Effector memory CD8-positive, alpha-beta T cell (primary cell): ENCODE data around the gene OTUB1.

ENCODE experiments used
- ATAC-seq: fragments of 150-1000 bp; cut with Tn5 transposase; replicated peaks from 2 replicates; pipeline ENCODE4 v1.10.0; 2021; ENCODE audit warnings: mild to moderate bottlenecking, moderate library complexity
- DNase-seq, 3 experiments: peaks; one replicate each; pipeline ENCODE4 v3.0.0; 2021
- H3K27ac Mint-ChIP-seq, 2 donors: one replicate each; pipeline ENCODE4 v1.8.0; 2022; ENCODE audit warnings: mild to moderate bottlenecking in 2 of 2, mixed read lengths in 2 of 2, moderate library complexity in 2 of 2
- H3K27me3 Mint-ChIP-seq, 2 donors: one replicate each; pipeline ENCODE4 v1.8.0; 2022; ENCODE audit warnings: mixed read lengths in 2 of 2
- H3K36me3 Mint-ChIP-seq: one replicate; pipeline ENCODE4 v1.8.0; 2022; ENCODE audit warnings: mild to moderate bottlenecking, moderate library complexity, mixed read lengths; ENCODE audit not compliant: insufficient read depth
- H3K4me1 Mint-ChIP-seq, 2 donors: one replicate each; pipeline ENCODE4 v1.8.0; 2022; ENCODE audit warnings: low read depth in 2 of 2, mixed read lengths in 2 of 2
- H3K4me3 Mint-ChIP-seq, 2 donors: one replicate each; pipeline ENCODE4 v1.8.0; 2022; ENCODE audit warnings: mild to moderate bottlenecking in 2 of 2, mixed read lengths in 2 of 2, moderate library complexity in 2 of 2
- H3K9me3 Mint-ChIP-seq, 2 donors: one replicate each; pipeline ENCODE4 v1.8.0; 2022; ENCODE audit warnings: mixed read lengths in 2 of 2

Gene OTUB1

GRCh38 chr11:64015935-64016845 lies 30.0 kb downstream of the OTUB1 start:
- ATAC-seq (no peak), DNase-seq (no peak)
- Mint-ChIP-seq H3K27me3 (peaks cover 0 to under 1% of the 10 kb centered on the region in 2 donors), H3K9me3 (peaks cover 0 to 2% of the 10 kb centered on the region in 2 donors), H3K4me3 (no peak overlapping the region), H3K4me1 (no peaks in the 10 kb centered on the region), H3K36me3 (no peaks in the 10 kb centered on the region), H3K27ac (no peak overlapping the region)

GRCh38 chr11:64017945-64018224 lies 31.6 kb downstream of the OTUB1 start:
- H3K36me3 Mint-ChIP-seq: no peaks in the 10 kb centered on the region
- H3K27ac Mint-ChIP-seq: no peak overlapping the region
- H3K4me1 Mint-ChIP-seq: no peaks in the 10 kb centered on the region
- no peak for ATAC-seq
- no peaks in the 10 kb centered on the region for H3K9me3 Mint-ChIP-seq
- no peak for DNase-seq
- no peak overlapping the region for H3K4me3 Mint-ChIP-seq
- no peaks in the 10 kb centered on the region for H3K27me3 Mint-ChIP-seq

GRCh38 chr11:64018310-64018709 lies 32.1 kb downstream of the OTUB1 start:
- ATAC-seq (no peak), DNase-seq (no peak)
- no peak overlapping the region for H3K27ac Mint-ChIP-seq
- H3K9me3 Mint-ChIP-seq: no peaks in the 10 kb centered on the region
- H3K4me1 Mint-ChIP-seq: no peaks in the 10 kb centered on the region
- H3K36me3 Mint-ChIP-seq: no peaks in the 10 kb centered on the region
- no peak overlapping the region for H3K4me3 Mint-ChIP-seq
- no peaks in the 10 kb centered on the region for H3K27me3 Mint-ChIP-seq

DNA sequence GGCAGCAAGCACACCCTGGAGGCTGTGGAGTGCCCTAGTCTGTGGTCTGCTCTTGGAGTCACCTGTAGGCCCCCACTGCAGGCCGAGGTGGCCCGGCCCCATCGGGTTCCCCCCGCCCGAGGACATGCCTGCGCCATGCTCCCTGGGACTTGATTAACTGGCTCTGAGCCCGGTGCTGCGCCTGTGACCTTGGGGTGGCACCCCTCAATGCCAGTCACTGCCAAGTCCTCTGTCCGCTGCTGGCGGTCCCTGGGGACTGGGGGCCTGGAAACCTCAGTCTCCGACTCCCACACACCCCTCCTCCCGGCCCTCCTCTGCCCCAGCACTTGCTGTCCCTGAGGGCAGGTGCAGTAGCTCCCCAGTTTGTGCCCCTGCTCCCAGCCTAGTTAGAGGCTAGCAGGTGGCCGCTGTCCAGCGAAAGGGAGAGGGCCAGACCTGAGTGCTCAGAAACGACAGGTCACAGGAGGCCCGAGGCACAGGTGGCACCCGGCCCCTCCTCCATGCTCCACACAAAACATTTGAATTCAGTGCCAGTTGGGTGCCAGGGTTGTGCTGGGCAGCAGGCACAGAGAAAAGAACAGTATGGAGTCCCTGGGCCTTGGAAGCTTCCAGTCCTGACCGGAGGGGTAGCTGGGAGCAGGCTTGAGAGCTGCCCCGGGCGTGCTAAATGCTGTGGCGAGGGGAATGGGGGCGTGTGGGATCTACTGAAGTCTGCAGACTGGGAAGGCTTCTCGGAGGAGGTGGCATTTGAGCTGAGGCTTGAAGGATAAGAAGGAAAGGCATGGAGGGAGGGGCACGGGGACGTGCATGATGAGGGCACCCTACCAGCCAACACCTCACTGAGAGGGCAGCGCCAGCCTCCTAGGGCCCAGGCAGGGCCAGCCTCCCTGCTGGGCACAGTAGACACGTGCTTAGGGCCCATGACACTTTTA lies 33.1 kb downstream of the OTUB1 start:
- no peaks in the 10 kb centered on the region for H3K9me3 Mint-ChIP-seq
- no peak for ATAC-seq

GRCh38 chr11:64020976-64021756 lies 34.9 kb downstream of the OTUB1 start:
- H3K4me1 Mint-ChIP-seq: no peaks in the 10 kb centered on the region
- H3K9me3 Mint-ChIP-seq: no peaks in the 10 kb centered on the region
- no peaks in the 10 kb centered on the region for H3K27me3 Mint-ChIP-seq
- no peak for DNase-seq
- H3K36me3 Mint-ChIP-seq: no peaks in the 10 kb centered on the region
- ATAC-seq: no peak
- H3K27ac Mint-ChIP-seq: no peak overlapping the region
- H3K4me3 Mint-ChIP-seq: no peak overlapping the region

More for the DNA sequence above, 33.1 kb downstream of the OTUB1 start:
- H3K36me3 Mint-ChIP-seq: no peaks in the 10 kb centered on the region
- DNase-seq: no peak
- H3K4me3 Mint-ChIP-seq: no peak overlapping the region
- no peaks in the 10 kb centered on the region for H3K27me3 Mint-ChIP-seq
- H3K27ac Mint-ChIP-seq: no peak overlapping the region
- no peaks in the 10 kb centered on the region for H3K4me1 Mint-ChIP-seq

DNA sequence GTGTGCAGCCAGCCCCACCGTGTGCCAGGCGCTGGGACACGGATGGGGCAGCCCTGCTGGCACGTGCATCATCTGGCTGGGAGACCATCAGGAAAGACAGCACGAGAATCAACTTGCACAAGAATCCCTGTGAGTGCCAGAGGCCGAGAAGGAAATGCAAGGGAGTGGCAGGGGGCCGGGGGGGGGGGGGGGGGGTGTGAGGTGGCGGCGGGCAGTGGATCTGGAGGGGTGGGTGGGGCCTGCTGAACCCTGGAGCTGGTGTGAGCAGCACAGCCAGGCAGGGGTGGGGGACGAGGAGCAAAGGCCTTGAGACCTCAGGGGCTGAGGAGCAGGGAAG lies 35.5 kb downstream of the OTUB1 start:
- ATAC-seq (no peak), DNase-seq (no peak)
- no peaks in the 10 kb centered on the region for H3K9me3 Mint-ChIP-seq

DNA sequence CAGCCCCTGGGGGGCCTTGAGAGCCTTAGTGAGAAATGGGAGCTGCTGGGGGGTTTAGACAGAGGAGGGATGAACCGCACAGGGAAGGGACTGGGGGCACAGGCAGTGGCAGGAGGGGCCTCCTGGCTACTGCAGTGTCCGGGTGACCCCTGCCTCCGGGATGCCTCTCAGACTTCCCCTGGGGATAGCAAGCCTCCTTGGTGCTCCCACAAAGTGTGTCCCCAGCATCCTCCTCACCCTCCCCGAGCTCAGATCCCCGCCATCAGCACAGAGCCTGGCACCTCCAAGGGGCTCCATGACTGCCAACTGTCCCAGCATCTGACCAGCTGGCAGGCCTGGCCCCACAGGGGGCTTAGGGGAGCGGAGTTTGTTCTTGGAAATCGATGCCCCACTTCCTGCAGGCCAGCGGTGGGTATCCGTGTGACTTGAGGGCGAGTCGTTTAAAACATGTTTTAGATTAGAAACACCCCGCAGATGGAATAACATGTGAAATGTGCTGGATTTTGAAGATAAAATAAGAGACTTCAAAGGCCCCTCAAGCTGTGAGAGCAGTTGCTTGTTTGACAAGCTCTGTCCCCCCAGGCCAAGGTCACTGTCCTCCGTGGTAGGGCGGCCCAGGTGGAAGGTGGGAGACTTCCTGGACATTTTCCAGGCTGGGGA lies 36.0 kb downstream of the OTUB1 start:
- Mint-ChIP-seq H3K9me3 (no peaks in the 10 kb centered on the region), H3K27ac (peak overlapping the region in 1 of 2 donors; percentile 59), H3K4me1 (no peaks in the 10 kb centered on the region), H3K27me3 (peaks cover 7% of the 10 kb centered on the region in 2 donors), H3K36me3 (no peaks in the 10 kb centered on the region), H3K4me3 (no peak overlapping the region)
- no peak for DNase-seq
- no peak for ATAC-seq

More for the DNA sequence above, 35.5 kb downstream of the OTUB1 start:
- Mint-ChIP-seq H3K27ac (peak overlapping the region in 1 of 2 donors; percentile 59), H3K4me1 (no peaks in the 10 kb centered on the region), H3K36me3 (no peaks in the 10 kb centered on the region), H3K27me3 (peaks cover 1% of the 10 kb centered on the region in 2 donors), H3K4me3 (no peak overlapping the region)

- H3K4me1 Mint-ChIP-seq: no peaks in the 10 kb centered on the region
- H3K36me3 Mint-ChIP-seq: no peaks in the 10 kb centered on the region
- H3K4me3 Mint-ChIP-seq: no peak overlapping the region
- no peak for ATAC-seq
- H3K9me3 Mint-ChIP-seq: no peaks in the 10 kb centered on the region
- H3K27me3 Mint-ChIP-seq: peaks cover 11 to 18% of the 10 kb centered on the region in 2 donors
- DNase-seq: no peak
- no peak overlapping the region for H3K27ac Mint-ChIP-seq
Measured at GRCh38 chr11:64023712-64024710, 37.8 kb downstream of the OTUB1 start.

DNA sequence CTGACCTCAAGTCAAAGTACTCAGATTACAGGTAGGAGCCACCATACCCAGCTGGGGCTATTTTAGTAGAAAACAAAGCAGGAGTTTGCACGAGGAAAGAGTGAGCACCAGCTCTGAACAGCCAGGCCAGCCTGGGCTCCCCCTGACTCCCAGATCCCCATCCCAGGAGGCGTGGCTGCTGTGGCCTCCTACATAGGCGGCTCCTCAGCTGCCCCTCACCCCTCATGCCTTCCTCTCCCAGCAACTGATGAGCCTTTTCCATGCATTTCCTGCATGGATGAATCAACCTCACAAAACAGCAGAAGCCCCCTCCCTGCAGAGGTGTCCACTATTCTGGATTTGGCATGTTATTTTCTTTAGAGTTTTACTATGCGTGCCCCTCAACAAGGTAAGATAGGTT lies 39.0 kb downstream of the OTUB1 start:
- H3K27ac Mint-ChIP-seq: no peak overlapping the region

GRCh38 chr11:64026575-64027205 lies 40.5 kb downstream of the OTUB1 start:
- H3K27ac Mint-ChIP-seq: no peak overlapping the region
- H3K36me3 Mint-ChIP-seq: no peaks in the 10 kb centered on the region
- DNase-seq (no peak), ATAC-seq (no peak)
- H3K9me3 Mint-ChIP-seq: no peaks in the 10 kb centered on the region
- no peaks in the 10 kb centered on the region for H3K4me1 Mint-ChIP-seq
- H3K4me3 Mint-ChIP-seq: no peak overlapping the region
- H3K27me3 Mint-ChIP-seq: peaks cover 23 to 39% of the 10 kb centered on the region in 2 donors

More for the DNA sequence above, 39.0 kb downstream of the OTUB1 start:
- peaks cover 20 to 30% of the 10 kb centered on the region in 2 donors for H3K27me3 Mint-ChIP-seq
- ATAC-seq: no peak
- no peaks in the 10 kb centered on the region for H3K4me1 Mint-ChIP-seq
- no peaks in the 10 kb centered on the region for H3K36me3 Mint-ChIP-seq
- no peaks in the 10 kb centered on the region for H3K9me3 Mint-ChIP-seq
- no peak overlapping the region for H3K4me3 Mint-ChIP-seq
- no peak for DNase-seq

- Mint-ChIP-seq H3K9me3 (no peaks in the 10 kb centered on the region), H3K4me1 (no peaks in the 10 kb centered on the region), H3K27ac (no peak overlapping the region), H3K4me3 (no peak overlapping the region), H3K27me3 (peaks cover 27 to 45% of the 10 kb centered on the region in 2 donors), H3K36me3 (no peaks in the 10 kb centered on the region)
- DNase-seq: no peak
- ATAC-seq: no peak
Measured at GRCh38 chr11:64027651-64028397, 41.6 kb downstream of the OTUB1 start.
